OCI-LY7 (cell line): ENCODE results near the gene ENHO.

ENCODE experiments used
- CTCF ChIP-seq: fragments of 200-600 bp; sonication (generic); conservative IDR thresholded peaks from 2 replicates; pipeline ENCODE4 v1.5.1; 2014; ENCODE audit warnings: mild to moderate bottlenecking, antibody characterized with exemption, low read length, moderate library complexity, mixed read lengths
- EZH2phosphoT487 ChIP-seq: fragments of 200-600 bp; sonication (generic); IDR thresholded peaks from 2 replicates; pipeline ENCODE4 v1.6.1; 2018; ENCODE audit warnings: low read depth, borderline replicate concordance, mild to moderate bottlenecking, mixed run types, antibody characterized with exemption, low read length, moderate library complexity, mixed read lengths

GRCh38 chr9:34496149-34496712, 26.6 kb downstream of the ENHO start:
- no peak for TF ChIP-seq CTCF
- no peak for TF ChIP-seq EZH2phosphoT487
